Activated naive CD4-positive, alpha-beta T cell treated with anti-CD3 and anti-CD28 coated beads, Interleukin-2, amount 10 ng/mL, durations not matched to agents 7 days and 5 days (primary cell): ENCODE data around the gene WFDC2.

Experiments
- CTCF ChIA-PET: fragments of 350-600 bp; sonication (Branson Sonifier 250); formaldehyde crosslinking; loops from one replicate; lab custom pipeline; 2021; ENCODE audit warnings: antibody characterized with exemption; lab: Charles Lee
- DNase-seq: peaks from one replicate; pipeline ENCODE4 v3.0.0-alpha.2; 2020
- H3K27ac Mint-ChIP-seq: one replicate; pipeline ENCODE4 v1.8.0; 2021; ENCODE audit warnings: mild to moderate bottlenecking, moderate library complexity, mixed read lengths
- H3K27me3 Mint-ChIP-seq: one replicate; pipeline ENCODE4 v1.8.0; 2021; ENCODE audit warnings: mild to moderate bottlenecking, mixed read lengths
- H3K36me3 Mint-ChIP-seq: one replicate; pipeline ENCODE4 v1.8.0; 2021; ENCODE audit warnings: mixed read lengths
- H3K4me1 Mint-ChIP-seq: one replicate; pipeline ENCODE4 v1.8.0; 2021; ENCODE audit warnings: mixed read lengths
- H3K4me3 Mint-ChIP-seq: one replicate; pipeline ENCODE4 v1.8.0; 2021; ENCODE audit warnings: mild to moderate bottlenecking, moderate library complexity, mixed read lengths
- H3K9me3 Mint-ChIP-seq: one replicate; pipeline ENCODE4 v1.8.0; 2021; ENCODE audit warnings: mixed read lengths

Gene WFDC2

DNA sequence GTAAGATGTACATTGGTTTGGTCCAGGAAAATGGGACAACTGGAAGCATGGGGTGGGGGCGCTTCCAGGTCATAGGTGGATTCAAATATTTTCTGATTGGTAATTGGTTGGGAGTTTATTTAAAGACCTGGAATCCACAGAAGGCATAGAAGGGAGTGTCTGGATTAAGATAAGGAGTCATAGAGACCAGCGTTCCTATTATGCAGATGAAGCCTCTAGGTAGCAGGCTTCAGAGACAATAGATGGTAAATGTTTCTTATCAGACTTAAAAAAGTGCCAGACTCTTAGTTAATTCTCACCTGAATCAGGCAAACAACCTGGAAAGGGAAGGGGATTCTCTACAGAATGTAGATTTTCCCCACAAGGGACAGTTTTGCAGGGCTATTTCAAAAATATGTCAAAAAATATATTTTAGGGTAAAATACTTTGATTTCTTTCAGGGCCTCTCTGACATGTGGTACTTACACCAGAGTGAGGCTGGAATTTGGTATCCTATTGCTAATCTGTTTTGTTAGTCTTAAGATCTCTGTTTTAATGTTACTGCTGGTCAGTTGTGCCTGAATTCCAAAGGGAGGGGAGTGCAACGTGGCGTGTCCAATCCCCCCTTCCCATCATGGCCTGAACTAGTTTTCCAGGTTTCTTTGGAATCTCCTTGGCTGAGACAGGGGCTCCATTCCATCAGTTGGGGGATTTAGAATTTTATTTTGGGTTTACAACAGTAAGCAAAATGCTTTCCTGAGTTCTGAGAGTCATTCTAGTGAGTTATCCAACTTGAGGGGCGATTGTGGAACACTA, 28.5 kb upstream of the WFDC2 start:
- peaks cover 36% of the 10 kb centered on the region for H3K27me3 Mint-ChIP-seq
- no peak overlapping the region for H3K27ac Mint-ChIP-seq
- H3K4me3 Mint-ChIP-seq = no peak overlapping the region
- no peak for DNase-seq
- H3K9me3 Mint-ChIP-seq = no peaks in the 10 kb centered on the region
- CTCF ChIA-PET = interaction anchor here (7.4 kb wide), 1 partner anchor 11 kb away, joined by 68 read pairs; no protein-coding TSS in a partner anchor
- H3K36me3 Mint-ChIP-seq = no peaks in the 10 kb centered on the region
- peaks cover 38% of the 10 kb centered on the region for H3K4me1 Mint-ChIP-seq

DNA sequence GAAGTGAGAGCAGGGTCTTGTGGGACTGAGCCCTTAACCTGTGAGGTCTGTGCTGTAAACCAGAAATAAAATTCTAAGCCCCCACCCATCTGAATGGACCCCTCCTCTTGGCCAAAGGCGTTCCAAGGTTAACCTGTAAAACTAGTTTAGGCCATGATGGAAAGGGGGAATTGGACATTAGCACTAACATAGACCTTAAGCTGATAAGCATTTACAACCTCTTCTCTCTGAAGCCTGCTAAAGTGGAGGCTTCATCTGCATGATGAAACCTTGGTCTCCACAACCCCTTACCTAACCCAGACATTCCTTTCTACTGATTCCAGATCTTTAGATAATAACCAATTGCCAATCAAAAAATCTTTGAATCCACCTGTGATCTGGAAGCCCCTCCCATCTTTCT, 27.8 kb upstream of the WFDC2 start:
- DNase-seq = no peak
- Mint-ChIP-seq H3K4me1 (peaks cover 35% of the 10 kb centered on the region), H3K27me3 (peaks cover 39% of the 10 kb centered on the region), H3K9me3 (no peaks in the 10 kb centered on the region), H3K27ac (no peak overlapping the region), H3K4me3 (no peak overlapping the region), H3K36me3 (no peaks in the 10 kb centered on the region)
- CTCF ChIA-PET = no interaction called here

DNA sequence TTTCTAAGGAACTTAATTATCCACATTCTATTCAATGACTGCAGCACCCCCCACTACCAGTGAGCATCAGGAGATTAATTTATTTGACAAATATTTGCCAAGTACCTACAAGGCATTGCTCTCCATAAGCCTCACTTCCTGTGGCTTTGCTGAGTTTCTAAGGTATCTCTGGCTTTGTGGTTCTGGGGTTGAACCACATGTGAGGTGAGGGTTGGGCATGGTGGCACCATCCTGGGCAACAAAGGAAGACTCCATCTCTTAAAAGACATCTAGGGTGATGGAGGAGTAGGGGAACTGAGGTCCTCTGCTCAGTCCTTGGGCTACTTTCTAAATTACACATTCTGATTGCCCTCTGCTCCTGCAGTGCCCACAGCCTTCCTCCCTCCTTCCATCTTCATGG, 25.5 kb upstream of the WFDC2 start:
- H3K9me3 Mint-ChIP-seq = no peaks in the 10 kb centered on the region
- peaks cover 46% of the 10 kb centered on the region for H3K27me3 Mint-ChIP-seq
- CTCF ChIA-PET = interaction anchor here (1.1 to 3.0 kb wide), 4 partner anchors 15 to 327 kb away, joined by 3 to 11 read pairs (median 6); partner anchors contain the start of gene SYS1
- peaks cover 30% of the 10 kb centered on the region for H3K4me1 Mint-ChIP-seq
- no peaks in the 10 kb centered on the region for H3K36me3 Mint-ChIP-seq
- no peak overlapping the region for H3K4me3 Mint-ChIP-seq
- DNase-seq = peak; percentile 70
- no peak overlapping the region for H3K27ac Mint-ChIP-seq

DNA sequence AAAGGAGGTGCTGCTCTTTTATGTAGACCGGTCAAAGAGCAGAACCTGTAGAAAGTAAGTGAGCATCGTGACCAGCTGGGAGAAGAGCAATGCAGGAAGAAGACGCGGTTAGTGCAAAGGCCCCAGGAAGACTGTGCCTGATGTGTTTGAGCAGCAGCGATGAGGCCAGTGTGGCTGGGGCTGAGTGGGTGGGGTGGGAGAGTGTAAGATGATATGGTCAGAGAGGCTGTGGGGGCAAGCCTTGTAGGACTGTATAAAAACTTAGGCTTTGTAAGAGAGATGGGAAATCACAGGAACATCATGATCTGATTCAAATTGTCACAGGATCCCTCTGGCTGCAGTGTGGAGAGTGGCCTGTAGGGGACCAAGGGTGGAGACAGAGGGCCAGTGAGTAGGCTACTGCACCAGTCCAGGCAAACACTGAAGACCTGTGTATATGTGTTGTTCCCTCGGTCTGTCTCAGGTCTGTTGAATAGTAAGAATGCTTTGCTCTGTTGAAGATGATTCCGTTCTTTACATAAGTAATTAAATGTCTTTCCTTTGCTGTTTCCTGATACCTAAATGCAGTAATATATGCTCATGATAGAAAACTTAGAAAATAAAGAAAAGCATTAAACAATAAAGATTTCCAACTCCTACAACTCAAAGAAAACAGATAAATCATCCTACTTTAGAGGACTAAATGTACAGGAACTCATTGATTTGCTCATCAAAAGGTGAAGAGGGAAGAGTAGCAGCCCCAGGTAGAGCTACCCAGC, 23.6 kb upstream of the WFDC2 start:
- no peak overlapping the region for H3K4me3 Mint-ChIP-seq
- CTCF ChIA-PET = interaction anchor here (0.9 to 4.3 kb wide), 11 partner anchors 9 to 325 kb away, joined by 3 to 12 read pairs (median 5); partner anchors contain the start of gene SYS1

DNA sequence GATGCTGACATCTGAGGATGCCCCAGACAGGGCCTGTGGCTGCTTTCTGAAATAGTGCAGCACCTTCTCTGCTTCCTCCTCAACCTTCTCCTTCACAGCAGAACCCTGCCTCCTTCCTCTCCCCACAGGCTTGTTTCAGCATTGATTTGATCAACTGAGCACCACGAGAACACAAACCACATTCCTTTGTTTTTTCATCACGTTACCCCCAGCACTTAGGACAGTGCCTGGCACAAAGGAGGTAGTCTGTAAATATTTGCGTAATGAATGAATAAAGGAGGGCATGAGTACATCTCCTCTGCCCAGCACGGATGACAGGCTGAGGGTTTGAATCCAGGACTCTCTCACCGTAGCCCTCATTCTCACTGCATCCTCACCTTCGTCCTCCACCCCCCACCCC, 21.3 kb upstream of the WFDC2 start:
- H3K27ac Mint-ChIP-seq = no peak overlapping the region
- no peak overlapping the region for H3K4me3 Mint-ChIP-seq
- H3K36me3 Mint-ChIP-seq = no peaks in the 10 kb centered on the region
- peaks cover 30% of the 10 kb centered on the region for H3K4me1 Mint-ChIP-seq
- no peaks in the 10 kb centered on the region for H3K9me3 Mint-ChIP-seq
- peaks cover 36% of the 10 kb centered on the region for H3K27me3 Mint-ChIP-seq
- CTCF ChIA-PET = interaction anchor here (1.0 to 6.7 kb wide), 5 partner anchors 11 to 127 kb away, joined by 3 to 72 read pairs (median 12); partner anchors contain the start of gene TP53TG5
- DNase-seq = no peak

More for the DNA sequence above, 23.6 kb upstream of the WFDC2 start:
- H3K4me1 Mint-ChIP-seq = peaks cover 30% of the 10 kb centered on the region
- peaks cover 46% of the 10 kb centered on the region for H3K27me3 Mint-ChIP-seq
- DNase-seq = peak; percentile 57
- no peaks in the 10 kb centered on the region for H3K9me3 Mint-ChIP-seq
- no peak overlapping the region for H3K27ac Mint-ChIP-seq
- no peaks in the 10 kb centered on the region for H3K36me3 Mint-ChIP-seq

DNA sequence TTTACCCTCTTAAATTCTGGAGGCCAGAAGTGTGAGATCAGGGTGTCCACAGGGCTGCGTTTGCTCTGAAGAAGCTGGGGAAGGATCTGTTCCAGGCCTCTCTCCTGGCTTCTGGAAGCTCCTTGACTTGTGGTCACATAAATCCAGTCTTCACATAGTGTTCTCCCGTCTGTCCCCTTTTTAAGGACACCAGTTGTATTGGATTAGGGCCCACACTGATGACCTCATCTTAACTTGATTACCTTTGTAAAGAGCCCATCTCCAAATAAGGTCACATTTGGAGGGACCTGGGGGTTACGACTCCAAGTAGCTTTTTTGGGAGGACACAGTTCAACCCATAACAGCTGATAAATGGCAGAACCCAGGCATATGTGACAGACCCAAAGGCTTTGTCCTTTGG, 20.0 kb upstream of the WFDC2 start:
- no peak for DNase-seq
- peaks cover 18% of the 10 kb centered on the region for H3K4me1 Mint-ChIP-seq
- H3K27ac Mint-ChIP-seq = no peak overlapping the region
- no peak overlapping the region for H3K4me3 Mint-ChIP-seq
- peaks cover 30% of the 10 kb centered on the region for H3K27me3 Mint-ChIP-seq
- CTCF ChIA-PET = interaction anchor here (0.9 to 7.0 kb wide), 24 partner anchors 10 to 354 kb away, joined by 3 to 72 read pairs (median 6); partner anchors contain the start of genes DBNDD2, SYS1 and TP53TG5
- H3K36me3 Mint-ChIP-seq = no peaks in the 10 kb centered on the region
- H3K9me3 Mint-ChIP-seq = no peaks in the 10 kb centered on the region

DNA sequence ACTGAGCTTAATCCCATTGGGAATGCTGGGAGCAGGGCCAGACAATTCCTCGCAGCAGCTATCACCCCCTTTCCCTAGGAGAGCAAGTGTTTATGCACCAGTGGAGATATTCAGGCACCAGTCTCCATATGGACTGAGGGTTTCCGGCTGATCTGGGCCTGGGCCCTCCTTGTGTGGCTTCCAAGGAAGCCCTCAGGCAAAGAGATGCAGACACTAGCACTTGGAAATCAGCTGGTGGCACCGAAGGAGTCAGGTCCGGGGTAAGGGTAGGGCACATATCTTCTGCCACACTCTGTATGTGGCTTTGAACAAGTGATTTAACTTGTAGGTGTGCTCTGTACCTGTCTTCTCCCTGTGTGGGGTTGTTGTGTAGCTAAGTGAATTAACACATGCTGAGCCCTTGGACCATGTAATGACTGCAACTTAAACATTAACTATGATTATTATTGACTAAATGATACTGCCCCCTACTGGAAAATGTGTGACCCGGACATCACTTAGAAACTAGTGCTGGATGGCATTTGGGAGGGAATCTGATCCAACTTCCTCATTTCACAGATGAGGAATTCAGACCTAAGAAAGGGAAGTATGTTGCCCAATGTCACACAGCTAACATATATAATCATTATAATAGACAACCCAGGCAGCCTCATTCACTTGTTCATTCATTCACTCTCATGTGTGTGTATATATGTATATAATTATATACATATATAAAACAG, 19.3 kb upstream of the WFDC2 start:
- Mint-ChIP-seq H3K4me3 (no peak overlapping the region), H3K27me3 (peaks cover 24% of the 10 kb centered on the region), H3K4me1 (peaks cover 11% of the 10 kb centered on the region), H3K9me3 (no peaks in the 10 kb centered on the region), H3K27ac (no peak overlapping the region), H3K36me3 (no peaks in the 10 kb centered on the region)
- peak; percentile 41 for DNase-seq
- CTCF ChIA-PET = interaction anchor here (0.7 to 7.0 kb wide), 28 partner anchors 9 to 355 kb away, joined by 3 to 72 read pairs (median 4); partner anchors contain the start of genes DBNDD2, SYS1 and TP53TG5

DNA sequence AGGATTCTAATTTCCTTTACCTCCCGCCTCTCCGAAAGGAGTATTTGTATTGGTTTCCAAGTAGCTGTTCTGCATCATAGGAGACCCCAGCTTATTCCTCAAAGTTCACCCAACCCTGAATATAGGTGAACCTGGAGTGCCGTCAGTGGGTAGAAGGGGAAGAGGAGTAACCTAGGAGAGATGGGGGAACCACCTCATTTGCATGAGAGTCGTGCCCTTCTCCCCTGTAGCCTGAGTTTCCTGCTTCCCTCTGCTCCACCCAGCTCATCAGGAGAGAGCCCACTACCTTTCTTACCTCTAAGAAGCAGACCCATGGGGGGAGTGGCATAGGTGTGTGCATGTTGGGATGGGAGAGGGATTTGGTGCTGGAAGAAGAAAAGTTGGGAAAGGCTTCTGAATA, 17.3 kb upstream of the WFDC2 start:
- CTCF ChIA-PET = interaction anchor here (1.0 to 7.0 kb wide), 11 partner anchors 15 to 319 kb away, joined by 3 to 72 read pairs (median 17); partner anchors contain the start of genes SYS1 and TP53TG5
- Mint-ChIP-seq H3K9me3 (no peaks in the 10 kb centered on the region), H3K4me1 (no peaks in the 10 kb centered on the region), H3K4me3 (no peak overlapping the region), H3K27me3 (peaks cover 11% of the 10 kb centered on the region), H3K27ac (no peak overlapping the region), H3K36me3 (no peaks in the 10 kb centered on the region)
- no peak for DNase-seq

DNA sequence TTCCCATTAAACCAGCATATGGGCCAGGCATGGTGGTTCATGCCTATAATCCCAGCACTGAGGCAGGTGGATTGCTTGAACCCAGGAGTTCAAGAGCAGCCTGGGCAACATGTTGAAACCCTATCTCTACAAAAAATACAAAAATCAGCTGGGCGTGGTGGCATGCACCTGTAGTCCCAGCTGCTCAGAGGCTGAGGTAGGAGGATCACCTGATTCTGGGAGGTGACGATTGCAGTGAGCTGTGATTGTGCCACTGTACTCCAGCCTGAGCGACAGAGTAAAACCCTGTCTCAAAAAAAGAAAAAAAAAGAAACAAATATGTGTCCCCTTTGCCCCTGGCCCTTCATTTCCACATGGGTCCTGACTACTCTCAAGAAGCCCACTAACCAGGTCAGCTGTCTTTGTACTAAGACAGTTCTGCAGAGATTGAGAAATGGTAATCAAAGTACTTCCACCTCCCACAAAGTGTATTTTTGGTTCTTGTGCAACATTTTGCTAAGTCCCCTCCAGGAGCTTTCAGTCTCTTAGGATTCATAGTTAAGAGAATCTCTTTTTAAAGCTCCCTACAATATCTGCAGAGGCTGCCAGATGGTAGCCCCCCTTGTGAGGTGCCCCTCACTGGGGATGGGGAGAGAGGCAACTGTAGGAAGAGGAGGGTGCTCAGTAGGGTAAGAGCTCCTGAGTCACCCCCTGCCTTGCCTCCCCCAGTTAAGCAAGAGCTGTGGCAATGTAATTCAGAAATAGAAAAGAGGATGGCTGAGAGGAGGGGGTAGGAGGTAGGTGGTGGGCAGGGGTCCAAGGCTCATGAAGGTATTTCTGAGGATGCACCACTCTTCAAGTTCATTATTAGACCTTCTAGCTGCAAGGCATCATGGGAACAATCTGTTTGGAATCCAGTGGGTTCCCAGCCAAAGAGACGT, 16.5 kb upstream of the WFDC2 start:
- H3K27ac Mint-ChIP-seq = no peak overlapping the region
- H3K36me3 Mint-ChIP-seq = no peaks in the 10 kb centered on the region
- no peaks in the 10 kb centered on the region for H3K9me3 Mint-ChIP-seq
- peaks cover 3% of the 10 kb centered on the region for H3K27me3 Mint-ChIP-seq
- DNase-seq = no peak
- CTCF ChIA-PET = interaction anchor here (1.0 to 7.0 kb wide), 14 partner anchors 16 to 318 kb away, joined by 3 to 72 read pairs (median 10); partner anchors contain the start of genes SYS1 and TP53TG5
- no peak overlapping the region for H3K4me3 Mint-ChIP-seq
- no peaks in the 10 kb centered on the region for H3K4me1 Mint-ChIP-seq

DNA sequence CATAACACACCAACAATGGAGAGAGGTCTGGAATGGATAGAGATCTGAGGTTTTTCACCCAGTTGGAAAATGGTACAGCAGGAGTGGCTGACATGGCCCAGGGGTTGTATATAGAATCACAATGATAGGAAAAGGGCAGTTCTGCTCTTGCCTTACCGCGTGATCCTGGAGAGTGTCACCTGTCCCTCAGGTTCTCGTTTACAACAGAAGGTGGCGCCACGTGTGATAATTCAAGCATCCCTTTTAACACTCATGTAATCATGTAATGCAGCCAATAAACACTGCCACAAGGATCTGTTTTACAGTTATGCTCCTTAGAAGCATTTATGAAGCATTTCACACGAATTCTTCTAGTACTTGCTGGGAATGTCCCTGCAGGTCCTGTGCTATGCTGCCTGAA, 12.9 kb upstream of the WFDC2 start:
- Mint-ChIP-seq H3K9me3 (no peaks in the 10 kb centered on the region), H3K27ac (no peak overlapping the region), H3K27me3 (peaks cover 15% of the 10 kb centered on the region), H3K36me3 (no peaks in the 10 kb centered on the region), H3K4me1 (no peaks in the 10 kb centered on the region), H3K4me3 (no peak overlapping the region)
- CTCF ChIA-PET = interaction anchor here (1.8 to 5.0 kb wide), 2 partner anchors 137 to 314 kb away, joined by 10 to 51 read pairs; no protein-coding TSS in a partner anchor
- peak; percentile 69 for DNase-seq

DNA sequence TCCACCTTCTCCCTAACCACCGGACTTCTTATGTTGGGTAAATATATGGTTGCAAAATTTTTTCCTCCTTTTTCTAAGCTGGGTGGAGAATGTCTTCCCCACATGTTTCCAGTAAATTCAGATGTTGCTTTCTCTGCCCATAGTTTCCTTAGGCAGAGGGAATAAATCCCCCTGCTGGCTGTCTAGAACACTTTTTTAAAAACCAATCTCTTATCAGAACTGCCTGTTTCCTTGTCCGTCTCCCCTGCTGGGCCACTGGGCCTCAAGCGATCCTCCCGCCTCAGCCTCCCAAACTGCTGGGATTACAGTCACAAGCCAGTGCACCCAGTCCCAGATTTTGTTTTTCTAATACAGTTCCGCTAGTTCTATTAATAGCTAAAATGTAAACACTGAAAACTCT, 9.9 kb upstream of the WFDC2 start:
- CTCF ChIA-PET = interaction anchor here (1.0 to 1.5 kb wide), 5 partner anchors 10 to 312 kb away, joined by 3 to 6 read pairs (median 3); no protein-coding TSS in a partner anchor

DNA sequence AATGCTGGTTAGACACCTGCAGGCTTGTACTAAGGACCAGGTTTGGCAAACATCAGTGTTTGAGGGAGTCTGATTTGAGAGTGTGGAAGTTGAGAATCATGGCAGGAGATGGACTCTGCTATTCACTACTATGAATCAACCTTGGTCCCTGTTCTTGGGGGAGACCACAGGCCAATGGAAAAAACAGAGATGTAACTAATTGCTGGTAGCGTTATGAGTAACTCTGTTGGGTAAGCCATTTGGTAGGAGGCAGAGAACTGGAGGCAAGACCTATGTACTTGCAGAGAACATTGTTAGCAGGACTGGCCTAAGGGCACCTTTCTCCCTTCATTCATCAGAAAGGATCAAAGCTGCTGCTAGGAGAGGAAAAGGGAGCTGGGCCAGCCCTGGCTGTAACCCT, 8.3 kb upstream of the WFDC2 start:
- peaks cover 20% of the 10 kb centered on the region for H3K27me3 Mint-ChIP-seq
- H3K36me3 Mint-ChIP-seq = no peaks in the 10 kb centered on the region
- H3K4me1 Mint-ChIP-seq = no peaks in the 10 kb centered on the region
- no peak overlapping the region for H3K27ac Mint-ChIP-seq
- H3K4me3 Mint-ChIP-seq = no peak overlapping the region
- no peak for DNase-seq
- H3K9me3 Mint-ChIP-seq = no peaks in the 10 kb centered on the region
- CTCF ChIA-PET = interaction anchor here (0.7 to 1.0 kb wide), 2 partner anchors 98 to 445 kb away, joined by 3 read pairs; partner anchors contain the start of gene SYS1

More for the DNA sequence above, 9.9 kb upstream of the WFDC2 start:
- H3K27me3 Mint-ChIP-seq = peaks cover 15% of the 10 kb centered on the region
- H3K9me3 Mint-ChIP-seq = no peaks in the 10 kb centered on the region
- H3K4me3 Mint-ChIP-seq = no peak overlapping the region
- H3K36me3 Mint-ChIP-seq = no peaks in the 10 kb centered on the region
- DNase-seq = no peak
- H3K27ac Mint-ChIP-seq = no peak overlapping the region
- no peaks in the 10 kb centered on the region for H3K4me1 Mint-ChIP-seq
